ENCODE data around the gene DENND2D.

DNA sequence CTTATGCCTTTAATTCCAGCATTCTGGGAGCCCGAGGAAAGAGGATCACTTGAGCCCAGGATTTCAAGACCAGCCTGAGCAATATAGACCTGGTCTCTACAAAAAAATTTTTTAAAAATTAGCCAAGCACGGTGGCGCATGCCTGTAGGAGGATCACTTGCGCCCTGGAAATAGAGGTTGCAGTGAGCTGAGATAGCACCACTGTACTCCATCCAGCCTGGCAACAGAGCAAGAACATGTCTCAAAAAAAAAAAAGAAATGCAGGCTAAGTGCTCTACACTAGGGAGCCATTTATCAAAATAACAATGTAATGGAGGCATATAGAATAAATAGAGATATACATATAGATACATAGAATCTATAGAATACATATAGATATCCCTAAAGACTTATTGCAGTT, 37.1 kb downstream of the DENND2D start:
- TF ChIP-seq, protein P1, sequence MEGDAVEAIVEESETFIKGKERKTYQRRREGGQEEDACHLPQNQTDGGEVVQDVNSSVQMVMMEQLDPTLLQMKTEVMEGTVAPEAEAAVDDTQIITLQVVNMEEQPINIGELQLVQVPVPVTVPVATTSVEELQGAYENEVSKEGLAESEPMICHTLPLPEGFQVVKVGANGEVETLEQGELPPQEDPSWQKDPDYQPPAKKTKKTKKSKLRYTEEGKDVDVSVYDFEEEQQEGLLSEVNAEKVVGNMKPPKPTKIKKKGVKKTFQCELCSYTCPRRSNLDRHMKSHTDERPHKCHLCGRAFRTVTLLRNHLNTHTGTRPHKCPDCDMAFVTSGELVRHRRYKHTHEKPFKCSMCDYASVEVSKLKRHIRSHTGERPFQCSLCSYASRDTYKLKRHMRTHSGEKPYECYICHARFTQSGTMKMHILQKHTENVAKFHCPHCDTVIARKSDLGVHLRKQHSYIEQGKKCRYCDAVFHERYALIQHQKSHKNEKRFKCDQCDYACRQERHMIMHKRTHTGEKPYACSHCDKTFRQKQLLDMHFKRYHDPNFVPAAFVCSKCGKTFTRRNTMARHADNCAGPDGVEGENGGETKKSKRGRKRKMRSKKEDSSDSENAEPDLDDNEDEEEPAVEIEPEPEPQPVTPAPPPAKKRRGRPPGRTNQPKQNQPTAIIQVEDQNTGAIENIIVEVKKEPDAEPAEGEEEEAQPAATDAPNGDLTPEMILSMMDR (optimal IDR thresholded peaks at IDR 0.05 in 1 of 3, IDR thresholded peaks at IDR 0.05 in 1 of 3, conservative IDR thresholded peaks at IDR 0.05 in 1 of 3; ENCODE audit: extremely low read depth in 1 of 3, insufficient read depth in 2 of 3, low read length in 3 of 3): no peak
- no peak for TF ChIP-seq EZH2 (IDR thresholded peaks at IDR 0.05; ENCODE audit: low read length)
